Measurements from ENCODE around the gene FAM180B.

FAM180B gene

GRCh38 chr11:47593934-47594855 is 7.7 kb downstream of the FAM180B start, which contains the start of gene C1QTNF4:
Gene C1QTNF4, minus strand, starts transcription at chr11:47594411. Its CDS starts 3,601 bp downstream, at chr11:47590810.
- Histone ChIP-seq H3K27ac (ENCODE audit: extremely low read depth, low read depth, low read length) (no peak within 1 kb of the TSS), H3K4me3 (ENCODE audit: low read depth, low read length) (peak within 1 kb of the TSS; percentile 44), H3K9me3 (ENCODE audit: control insufficient read depth, insufficient read depth, low read depth, low read length) (no peaks in the 10 kb centered on the region), H3K4me1 (ENCODE audit: control insufficient read depth, insufficient read depth, low read length) (no peaks in the 10 kb centered on the region), H3K36me3 (ENCODE audit: control insufficient read depth in 2 of 2, insufficient read depth in 1 of 2, low read length in 2 of 2) (no peaks in the 10 kb centered on the region)
- TF ChIP-seq HOXA7 (CRISPR knock-in tag; IDR thresholded peaks at IDR 0.05; ENCODE audit: borderline replicate concordance) = no peak
- peak; percentile 15; the same call in 1 of the 2 replicates for TF ChIP-seq ZBTB17 (tag by site-specific recombination; IDR thresholded peaks at IDR 0.05)
- no peak for TF ChIP-seq KLF7 (tag by site-specific recombination; IDR thresholded peaks at IDR 0.05; ENCODE audit: borderline replicate concordance)
- 0 out of 2 replicates have a peak, but pooled peaks have one; percentile 41 for TF ChIP-seq ZNF366 (tag by site-specific recombination; conservative IDR thresholded peaks at IDR 0.05)
- TF ChIP-seq ZNF623 (tag by site-specific recombination; IDR thresholded peaks at IDR 0.05) = no peak
- ChIA-PET POLR2A (interaction anchor here (0.5 to 0.7 kb wide), 3 partner anchors 10 to 18 kb away, joined by 3 to 7 read pairs (median 4); partner anchors contain the start of genes KBTBD4 and NDUFS3), CTCF (interaction anchor here (1.3 kb wide), 1 partner anchor 23 kb away, joined by 3 read pairs; no protein-coding TSS in a partner anchor)

- no peaks in the 10 kb centered on the region for H3K4me1 ChIP-seq (ENCODE audit: control insufficient read depth, insufficient read depth, low read length)
- no peak overlapping the region for H3K4me3 ChIP-seq (ENCODE audit: low read depth, low read length)
- CTCF ChIA-PET = no interaction called here
Measured at GRCh38 chr11:47595029-47595428, 8.6 kb downstream of the FAM180B start.

GRCh38 chr11:47595967-47596366 is 9.5 kb downstream of the FAM180B start:
- no peaks in the 10 kb centered on the region for H3K9me3 ChIP-seq (ENCODE audit: control insufficient read depth, insufficient read depth, low read depth, low read length)
- no peaks in the 10 kb centered on the region for H3K36me3 ChIP-seq (ENCODE audit: control insufficient read depth in 2 of 2, insufficient read depth in 1 of 2, low read length in 2 of 2)
- H3K27ac ChIP-seq (ENCODE audit: extremely low read depth, low read depth, low read length) = no peak overlapping the region
- H3K4me1 ChIP-seq (ENCODE audit: control insufficient read depth, insufficient read depth, low read length) = no peaks in the 10 kb centered on the region
- POLR2A ChIA-PET = interaction anchor here (0.7 to 1.2 kb wide), 2 partner anchors 10 to 685 kb away, joined by 3 to 7 read pairs; no protein-coding TSS in a partner anchor
- H3K4me3 ChIP-seq (ENCODE audit: low read depth, low read length) = no peak overlapping the region
- CTCF ChIA-PET = interaction anchor here (1.0 kb wide), 1 partner anchor 33 kb away, joined by 3 read pairs; no protein-coding TSS in a partner anchor
- TF ChIP-seq ZNF175 (tag by site-specific recombination; IDR thresholded peaks at IDR 0.05) (no peak), BCL11A (tag by site-specific recombination; IDR thresholded peaks at IDR 0.05; ENCODE audit: low read depth) (no peak), RBAK (tag by site-specific recombination; IDR thresholded peaks at IDR 0.05) (no peak)
- TF ChIP-seq, protein P1, sequence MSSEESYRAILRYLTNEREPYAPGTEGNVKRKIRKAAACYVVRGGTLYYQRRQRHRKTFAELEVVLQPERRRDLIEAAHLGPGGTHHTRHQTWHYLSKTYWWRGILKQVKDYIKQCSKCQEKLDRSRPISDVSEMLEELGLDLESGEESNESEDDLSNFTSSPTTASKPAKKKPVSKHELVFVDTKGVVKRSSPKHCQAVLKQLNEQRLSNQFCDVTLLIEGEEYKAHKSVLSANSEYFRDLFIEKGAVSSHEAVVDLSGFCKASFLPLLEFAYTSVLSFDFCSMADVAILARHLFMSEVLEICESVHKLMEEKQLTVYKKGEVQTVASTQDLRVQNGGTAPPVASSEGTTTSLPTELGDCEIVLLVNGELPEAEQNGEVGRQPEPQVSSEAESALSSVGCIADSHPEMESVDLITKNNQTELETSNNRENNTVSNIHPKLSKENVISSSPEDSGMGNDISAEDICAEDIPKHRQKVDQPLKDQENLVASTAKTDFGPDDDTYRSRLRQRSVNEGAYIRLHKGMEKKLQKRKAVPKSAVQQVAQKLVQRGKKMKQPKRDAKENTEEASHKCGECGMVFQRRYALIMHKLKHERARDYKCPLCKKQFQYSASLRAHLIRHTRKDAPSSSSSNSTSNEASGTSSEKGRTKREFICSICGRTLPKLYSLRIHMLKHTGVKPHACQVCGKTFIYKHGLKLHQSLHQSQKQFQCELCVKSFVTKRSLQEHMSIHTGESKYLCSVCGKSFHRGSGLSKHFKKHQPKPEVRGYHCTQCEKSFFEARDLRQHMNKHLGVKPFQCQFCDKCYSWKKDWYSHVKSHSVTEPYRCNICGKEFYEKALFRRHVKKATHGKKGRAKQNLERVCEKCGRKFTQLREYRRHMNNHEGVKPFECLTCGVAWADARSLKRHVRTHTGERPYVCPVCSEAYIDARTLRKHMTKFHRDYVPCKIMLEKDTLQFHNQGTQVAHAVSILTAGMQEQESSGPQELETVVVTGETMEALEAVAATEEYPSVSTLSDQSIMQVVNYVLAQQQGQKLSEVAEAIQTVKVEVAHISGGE (tag by site-specific recombination; conservative IDR thresholded peaks at IDR 0.05; ENCODE audit: low read depth) = no peak

More at GRCh38 chr11:47595029-47595428, 8.6 kb downstream of the FAM180B start:
- H3K36me3 ChIP-seq (ENCODE audit: control insufficient read depth in 2 of 2, insufficient read depth in 1 of 2, low read length in 2 of 2) = no peaks in the 10 kb centered on the region
- no peak overlapping the region for H3K27ac ChIP-seq (ENCODE audit: extremely low read depth, low read depth, low read length)
- POLR2A ChIA-PET = interaction anchor here (0.5 to 0.7 kb wide), 3 partner anchors 9 to 684 kb away, joined by 4 to 7 read pairs (median 7); no protein-coding TSS in a partner anchor
- TF ChIP-seq ZNF776 (tag by site-specific recombination; IDR thresholded peaks at IDR 0.05; ENCODE audit: borderline replicate concordance) (no peak), ZNF514 (tag by site-specific recombination; IDR thresholded peaks at IDR 0.05) (no peak), ZNF148 (tag by site-specific recombination; IDR thresholded peaks at IDR 0.05; ENCODE audit: borderline replicate concordance) (no peak), ZNF624 (tag by site-specific recombination; IDR thresholded peaks at IDR 0.05) (no peak), ZNF16 (tag by site-specific recombination; IDR thresholded peaks at IDR 0.05; ENCODE audit: low read depth) (no peak), ZNF580 (tag by site-specific recombination; IDR thresholded peaks at IDR 0.05) (no peak), ZFP69B (tag by site-specific recombination; IDR thresholded peaks at IDR 0.05) (no peak)
- TF ChIP-seq, protein P2, sequence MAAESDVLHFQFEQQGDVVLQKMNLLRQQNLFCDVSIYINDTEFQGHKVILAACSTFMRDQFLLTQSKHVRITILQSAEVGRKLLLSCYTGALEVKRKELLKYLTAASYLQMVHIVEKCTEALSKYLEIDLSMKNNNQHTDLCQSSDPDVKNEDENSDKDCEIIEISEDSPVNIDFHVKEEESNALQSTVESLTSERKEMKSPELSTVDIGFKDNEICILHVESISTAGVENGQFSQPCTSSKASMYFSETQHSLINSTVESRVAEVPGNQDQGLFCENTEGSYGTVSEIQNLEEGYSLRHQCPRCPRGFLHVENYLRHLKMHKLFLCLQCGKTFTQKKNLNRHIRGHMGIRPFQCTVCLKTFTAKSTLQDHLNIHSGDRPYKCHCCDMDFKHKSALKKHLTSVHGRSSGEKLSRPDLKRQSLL (tag by site-specific recombination; IDR thresholded peaks at IDR 0.05) = no peak
- H3K9me3 ChIP-seq (ENCODE audit: control insufficient read depth, insufficient read depth, low read depth, low read length) = no peaks in the 10 kb centered on the region

Measured in HEK293 (cell line).